Fibroblast of skin of scalp (primary cell): ENCODE results near the gene C1orf141. TPM values are rescaled to one million over a fixed set of nuclear protein-coding genes. Genes with fewer than 3 reads are reported as not detected.
"Not testable (repeated sequence)": the region's sequence is repeated elsewhere in the genome, so short reads cannot be mapped to it uniquely, and the experiment has no call there.

Experiments
- DNase-seq: peaks from one replicate; pipeline ENCODE4 v3.0.0-alpha.2; 2013
- polyA plus RNA-seq, 2 experiments: library from polyadenylated mRNA; unstranded; fragments of 120-200 nt; gene quantifications; one replicate each; pipeline ENCODE4 v1.2.1, GENCODE V29; 2013; ENCODE audit not compliant: insufficient read length in 2 of 2

C1orf141 gene
- polyA plus RNA-seq (2013, experiment 1 of 2; ENCODE audit: insufficient read length) = not detected
- polyA plus RNA-seq (2013, experiment 2 of 2; ENCODE audit: insufficient read length) = not detected

GRCh38 chr1:67134695-67135094 is at the start of gene C1orf141:
Gene C1orf141 (minus strand): TSS chr1:67134970. CDS start chr1:67127240, 7,730 bp downstream.
- peak; percentile 17 for DNase-seq

GRCh38 chr1:67175530-67176087 is 40.8 kb upstream of the C1orf141 start:
- DNase-seq = no peak

- no peak for DNase-seq
Measured at GRCh38 chr1:67174716-67175284, 40.0 kb upstream of the C1orf141 start.

- no peak for DNase-seq
Measured at GRCh38 chr1:67173988-67174387, 39.2 kb upstream of the C1orf141 start.

- DNase-seq = no peak
Measured at GRCh38 chr1:67171978-67172377, 37.2 kb upstream of the C1orf141 start.

DNA sequence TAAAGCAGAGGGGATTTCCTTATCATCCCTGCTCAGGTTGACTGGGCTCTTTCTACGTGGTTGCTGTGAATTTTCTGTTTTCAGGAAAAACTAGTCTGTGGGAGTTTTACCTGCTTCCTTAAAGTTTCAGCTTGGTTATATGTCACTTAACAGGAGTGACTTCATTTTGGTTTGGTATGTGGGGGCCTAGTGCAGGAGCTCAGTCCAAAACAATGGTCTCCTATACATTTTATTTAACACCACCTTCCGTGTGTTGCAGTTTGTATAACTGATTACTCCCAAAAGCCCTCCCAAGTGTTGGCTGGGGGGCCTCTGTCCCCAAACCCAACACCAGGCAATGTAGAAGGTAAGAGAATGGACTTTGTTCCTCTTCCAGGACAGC is 36.8 kb upstream of the C1orf141 start:
- no peak for DNase-seq

DNA sequence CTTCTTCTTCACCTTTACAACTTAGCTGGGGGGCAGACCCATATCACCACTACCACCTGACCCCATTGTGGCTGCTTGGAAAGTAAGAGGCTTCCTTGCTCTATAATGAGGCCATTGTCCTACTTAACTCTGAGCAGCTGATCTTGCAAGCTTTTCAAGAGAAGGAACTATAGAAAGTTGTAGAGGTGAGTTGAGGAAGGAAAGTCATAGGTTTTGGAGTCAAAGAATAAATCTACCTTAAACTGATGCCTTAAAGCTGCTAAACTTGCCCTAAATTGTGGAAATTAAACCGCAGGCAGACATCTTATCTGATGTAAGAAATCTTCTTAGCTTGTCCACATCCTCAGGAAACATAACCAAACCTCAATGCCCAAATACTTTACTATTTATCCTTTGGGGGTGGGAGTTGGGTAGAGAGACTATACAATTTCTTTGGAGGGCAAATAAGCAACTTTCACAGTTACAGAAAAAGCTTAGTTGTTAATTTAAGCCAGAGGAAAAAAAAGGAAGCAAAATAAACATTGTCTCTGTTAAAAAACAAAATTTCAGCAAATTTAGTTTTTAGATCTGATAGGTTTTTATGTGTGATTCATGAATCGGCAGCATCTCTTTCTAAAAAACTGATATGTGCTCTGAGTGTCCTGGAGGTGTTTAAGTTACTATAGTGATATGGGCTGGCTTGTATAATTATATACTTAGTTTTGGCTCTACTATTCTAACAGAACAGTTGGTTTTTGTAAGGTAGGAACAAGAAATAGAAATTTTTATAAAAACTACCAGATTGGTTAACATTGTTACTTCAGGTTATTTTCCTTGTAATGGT is 36.2 kb upstream of the C1orf141 start:
- DNase-seq = no peak

- DNase-seq = no peak
Measured at GRCh38 chr1:67169932-67170331, 35.2 kb upstream of the C1orf141 start.

- no peak for DNase-seq
Measured at GRCh38 chr1:67169496-67169895, 34.7 kb upstream of the C1orf141 start.

DNA sequence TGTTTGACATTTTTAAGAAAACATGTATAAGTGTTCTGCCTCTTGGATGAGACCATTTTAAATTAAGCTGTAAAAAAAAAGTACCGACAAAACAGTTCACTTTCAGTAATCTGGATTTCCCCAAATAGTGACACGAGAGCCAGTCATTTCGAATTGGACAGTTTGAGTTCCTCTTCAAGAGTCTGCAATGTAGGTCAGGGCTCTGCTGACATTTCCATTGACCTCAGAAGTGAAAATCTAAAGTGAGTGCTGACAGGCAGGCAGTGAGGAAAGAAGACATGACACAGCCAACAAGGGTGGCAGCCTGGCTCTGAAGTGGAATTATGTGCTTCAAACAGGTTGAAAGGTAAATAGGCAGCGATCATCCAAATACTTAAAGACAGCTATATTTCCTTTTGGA is 31.4 kb upstream of the C1orf141 start, which contains the start of gene IL23R:
TSS of gene IL23R (plus strand) at position 259 of the 400 bp plus-strand sequence. CDS start 1,667 bp downstream, outside the sequence.
- DNase-seq = no peak

DNA sequence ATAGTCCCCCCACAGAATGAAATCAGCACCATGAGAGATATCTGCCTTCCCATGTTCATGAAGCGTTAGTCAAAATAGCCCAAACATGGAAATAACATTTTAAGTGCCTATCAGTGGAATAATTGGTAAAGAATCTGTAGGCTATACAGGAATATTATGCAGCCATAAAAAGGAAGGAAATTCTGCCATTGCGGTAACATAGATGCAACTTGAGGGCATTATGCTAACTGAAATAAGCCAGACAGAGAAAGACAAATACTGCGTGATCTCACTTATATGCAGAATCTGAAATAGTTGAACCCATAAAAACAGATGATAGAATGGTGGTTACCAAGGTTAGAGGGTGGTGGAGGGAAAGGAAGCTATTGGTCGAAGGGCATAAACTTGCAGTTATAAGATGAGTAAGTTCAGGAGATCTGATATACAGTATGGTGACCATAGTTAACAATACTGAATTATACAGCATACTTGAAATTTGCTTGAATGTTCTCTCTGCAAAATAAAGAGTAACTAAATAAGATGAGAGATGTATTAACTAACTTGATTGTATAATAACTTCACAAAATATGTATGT is 30.8 kb upstream of the C1orf141 start:
- DNase-seq = no peak

- no peak for DNase-seq
Measured at GRCh38 chr1:67162954-67163353, 28.2 kb upstream of the C1orf141 start.

- no peak for DNase-seq
Measured at GRCh38 chr1:67159233-67159632, 24.5 kb upstream of the C1orf141 start.

- no peak for DNase-seq
Measured at GRCh38 chr1:67158401-67158800, 23.6 kb upstream of the C1orf141 start.

- no peak for DNase-seq
Measured at GRCh38 chr1:67150931-67151330, 16.2 kb upstream of the C1orf141 start.

GRCh38 chr1:67149179-67149770 is 14.5 kb upstream of the C1orf141 start:
- peak; percentile 84 for DNase-seq

DNA sequence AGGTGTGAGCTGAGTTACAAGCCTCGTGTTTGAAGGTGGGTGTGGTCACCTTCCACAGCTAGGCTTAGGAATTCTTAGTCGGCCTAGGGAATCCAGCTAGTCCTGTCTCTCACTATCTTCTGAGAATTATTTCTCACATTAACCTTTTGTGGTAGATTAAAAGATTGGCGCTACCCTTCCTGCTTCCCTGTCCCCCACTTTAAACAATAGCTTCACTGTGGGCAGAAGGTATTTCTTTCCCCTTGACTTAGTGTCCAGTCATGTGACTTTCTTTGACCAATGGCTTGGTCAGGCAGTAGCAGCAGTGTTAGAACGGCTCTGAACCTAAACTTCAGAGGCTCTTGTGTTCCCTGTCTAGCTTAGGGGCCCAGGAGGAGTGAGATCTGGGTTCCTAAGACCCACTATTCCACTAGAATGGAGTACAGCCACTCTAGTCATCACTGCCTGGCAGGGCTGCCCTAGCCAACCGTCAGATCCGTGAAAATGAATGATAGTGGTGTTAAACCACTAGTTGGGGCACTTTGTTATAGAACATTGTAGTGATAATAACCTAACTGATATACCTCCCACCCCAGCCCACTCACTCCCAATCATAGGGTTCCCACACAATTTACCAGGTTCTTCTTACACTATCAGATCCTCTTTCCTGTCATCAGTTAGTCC is 13.9 kb upstream of the C1orf141 start:
- no peak for DNase-seq

- not testable (repeated sequence) for DNase-seq
Measured at GRCh38 chr1:67147973-67148372, 13.2 kb upstream of the C1orf141 start.

GRCh38 chr1:67146539-67146938 is 11.8 kb upstream of the C1orf141 start:
- DNase-seq = no peak

- DNase-seq = no peak
Measured at GRCh38 chr1:67146101-67146500, 11.3 kb upstream of the C1orf141 start.

- no peak for DNase-seq
Measured at GRCh38 chr1:67144696-67145095, 9.9 kb upstream of the C1orf141 start.

DNA sequence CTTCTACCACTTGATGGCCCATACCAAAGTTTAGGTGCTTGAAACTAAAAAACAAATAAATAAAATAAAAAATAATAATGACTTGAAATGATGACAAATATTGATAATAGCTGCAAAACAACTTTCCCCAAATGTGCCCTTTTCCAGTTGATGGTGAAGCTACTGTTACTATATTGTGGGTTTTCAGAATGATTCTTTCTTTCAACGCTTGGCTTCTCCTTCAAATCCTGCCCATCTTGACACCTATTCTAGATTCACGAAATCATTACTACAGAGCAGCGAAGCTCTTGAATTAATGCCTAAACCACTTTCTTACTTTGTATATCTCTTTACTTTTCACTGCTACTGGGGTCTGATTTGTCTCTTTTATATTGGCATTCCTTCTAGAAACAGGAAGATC is 9.2 kb upstream of the C1orf141 start:
- no peak for DNase-seq
